ENCODE measurements around the gene SCGB1D4.
A peak's percentile ranks its signal among the peaks of the same experiment; 100 is the strongest.
"Not testable (repeated sequence)": the region's sequence is repeated elsewhere in the genome, so short reads cannot be mapped to it uniquely, and the experiment has no call there.

SCGB1D4 gene

GRCh38 chr11:62298975-62299374 lies at the start of gene SCGB1D4:
TSS of gene SCGB1D4 (minus strand) at chr11:62299075. CDS start at chr11:62299010, 65 bp downstream.
- DNase-seq, result no peak

GRCh38 chr11:62345861-62346260 lies 47.0 kb upstream of the SCGB1D4 start:
- DNase-seq, result no peak

GRCh38 chr11:62344210-62344609 lies 45.3 kb upstream of the SCGB1D4 start:
- DNase-seq, result no peak

GRCh38 chr11:62343646-62344190 lies 44.8 kb upstream of the SCGB1D4 start:
- not testable (repeated sequence) for DNase-seq

- DNase-seq, result no peak
These were observed 42.7 kb upstream of the SCGB1D4 start for GRCh38 chr11:62341588-62341987.

GRCh38 chr11:62340269-62340901 lies 41.5 kb upstream of the SCGB1D4 start:
- peak; percentile 56 for DNase-seq

GRCh38 chr11:62338218-62338617 lies 39.3 kb upstream of the SCGB1D4 start:
- DNase-seq, result no peak

GRCh38 chr11:62337303-62338181 lies 38.7 kb upstream of the SCGB1D4 start, which contains the start of gene ASRGL1:
TSS of gene ASRGL1 (plus strand) at chr11:62337448. CDS start at chr11:62337978, 530 bp downstream.
- DNase-seq, result peak; percentile 80

- not testable (repeated sequence) for DNase-seq
These were observed 38.1 kb upstream of the SCGB1D4 start for GRCh38 chr11:62336949-62337302.

- no peak for DNase-seq
These were observed 34.9 kb upstream of the SCGB1D4 start for GRCh38 chr11:62333768-62334167.

GRCh38 chr11:62331264-62331663 lies 32.4 kb upstream of the SCGB1D4 start:
- DNase-seq, result not testable (repeated sequence)

GRCh38 chr11:62327541-62327940 lies 28.7 kb upstream of the SCGB1D4 start:
- DNase-seq, result not testable (repeated sequence)

GRCh38 chr11:62326719-62327118 lies 27.8 kb upstream of the SCGB1D4 start:
- DNase-seq, result not testable (repeated sequence)

- DNase-seq, result not testable (repeated sequence)
These were observed 26.9 kb upstream of the SCGB1D4 start for GRCh38 chr11:62325781-62326180.

GRCh38 chr11:62324731-62325556 lies 26.1 kb upstream of the SCGB1D4 start:
- peak; percentile 44 for DNase-seq

- DNase-seq, result no peak
These were observed 23.6 kb upstream of the SCGB1D4 start for GRCh38 chr11:62322524-62322923.

- no peak for DNase-seq
These were observed 16.6 kb upstream of the SCGB1D4 start for GRCh38 chr11:62315431-62315830.

- no peak for DNase-seq
These were observed 11.1 kb upstream of the SCGB1D4 start for GRCh38 chr11:62309991-62310390.

- DNase-seq, result no peak
These were observed 9.1 kb upstream of the SCGB1D4 start for GRCh38 chr11:62307950-62308349.

GRCh38 chr11:62306227-62306626 lies 7.4 kb upstream of the SCGB1D4 start:
- DNase-seq, result no peak

GRCh38 chr11:62295504-62295903 lies 3.4 kb downstream of the SCGB1D4 start:
- DNase-seq, result no peak

- DNase-seq, result no peak
These were observed 18.4 kb downstream of the SCGB1D4 start for GRCh38 chr11:62280452-62280851.

GRCh38 chr11:62273789-62274275 lies 25.0 kb downstream of the SCGB1D4 start:
- no peak for DNase-seq
